HepG2 (cell line): ENCODE results near the gene RPTOR. TPM values are rescaled to one million over a fixed set of nuclear protein-coding genes. Genes with fewer than 3 reads are reported as not detected.

Experiments used
- CBX2 ChIP-seq, 2 experiments: fragments of 200-600 bp in 1 of 2; sonication (generic); formaldehyde crosslinking in 1 of 2; IDR thresholded peaks; 2 replicates each; pipeline versions ENCODE4 v1.7.0 to v1.8.1; 2018 to 2022; ENCODE audit warnings: low read depth in 2 of 2, low read length in 1 of 2, mild to moderate bottlenecking in 1 of 2, missing genetic modification reagents in 1 of 2
- IKZF4 ChIP-seq: sonication (generic); formaldehyde crosslinking; IDR thresholded peaks from 2 replicates; pipeline ENCODE4 v1.5.1; 2020; ENCODE audit warnings: borderline replicate concordance, mild to moderate bottlenecking, low read depth, missing genetic modification reagents; ENCODE audit errors: not compliant biosample characterization
- ISL2 ChIP-seq: sonication (generic); formaldehyde crosslinking; IDR thresholded peaks from 2 replicates; pipeline ENCODE4 v1.5.0; 2020; ENCODE audit warnings: missing genetic modification reagents
- LRRFIP1 ChIP-seq: sonication (generic); formaldehyde crosslinking; conservative IDR thresholded peaks from 2 replicates; pipeline ENCODE4 v1.4.0; 2020; ENCODE audit warnings: missing genetic modification reagents
- MXD3 ChIP-seq: IDR thresholded peaks from 2 replicates; pipeline ENCODE4 v1.6.1; 2016; ENCODE audit warnings: mild to moderate bottlenecking, missing biosample characterization, missing genetic modification reagents
- NFKB2 ChIP-seq: sonication (generic); formaldehyde crosslinking; IDR thresholded peaks from 2 replicates; pipeline ENCODE4 v1.4.0; 2020; ENCODE audit warnings: missing genetic modification reagents, borderline replicate concordance
- ONECUT2 ChIP-seq: sonication (generic); formaldehyde crosslinking; IDR thresholded peaks from 2 replicates; pipeline ENCODE4 v1.4.0; 2020; ENCODE audit warnings: missing genetic modification reagents
- SETDB1 ChIP-seq: sonication (generic); formaldehyde crosslinking; IDR thresholded peaks from 2 replicates; pipeline ENCODE4 v1.5.1; 2020; ENCODE audit warnings: missing genetic modification reagents, mild to moderate bottlenecking, borderline replicate concordance
- SMAD9 ChIP-seq: sonication (generic); formaldehyde crosslinking; IDR thresholded peaks from 2 replicates; pipeline ENCODE4 v1.5.1; 2020; ENCODE audit warnings: mild to moderate bottlenecking, missing genetic modification reagents
- SMARCC2 ChIP-seq: fragments of 450-650 bp; IDR thresholded peaks from 2 replicates; pipeline ENCODE4 v1.6.1; 2017; ENCODE audit warnings: antibody characterized with exemption, mild to moderate bottlenecking
- TBP ChIP-seq: sonication (generic); formaldehyde crosslinking; IDR thresholded peaks from 2 replicates; pipeline ENCODE4 v1.5.0; 2020; ENCODE audit warnings: missing genetic modification reagents
- ZFP91 ChIP-seq: sonication (generic); formaldehyde crosslinking; IDR thresholded peaks from 2 replicates; pipeline ENCODE4 v1.9.0; 2022; ENCODE audit warnings: missing genetic modification reagents, mild to moderate bottlenecking, borderline replicate concordance
- ZNF160 ChIP-seq: sonication (generic); formaldehyde crosslinking; IDR thresholded peaks from 2 replicates; pipeline ENCODE4 v1.8.0; 2022; ENCODE audit warnings: mild to moderate bottlenecking, inconsistent platforms, missing genetic modification reagents
- ZNF460 ChIP-seq: sonication (generic); formaldehyde crosslinking; IDR thresholded peaks from 2 replicates; pipeline ENCODE4 v1.5.1; 2020; ENCODE audit warnings: missing genetic modification reagents, mild to moderate bottlenecking, borderline replicate concordance
- ZNF704 ChIP-seq: sonication (generic); formaldehyde crosslinking; IDR thresholded peaks from 2 replicates; pipeline ENCODE4 v1.8.1; 2023; ENCODE audit warnings: mild to moderate bottlenecking, inconsistent platforms, moderate library complexity, missing genetic modification reagents, borderline replicate concordance
- ZNF740 ChIP-seq: sonication (generic); formaldehyde crosslinking; IDR thresholded peaks from 2 replicates; pipeline ENCODE4 v1.4.0; 2020; ENCODE audit warnings: missing genetic modification reagents
- polyA plus RNA-seq, 8 experiments: library from polyadenylated mRNA; depleted of rRNA in 3 of 8; stranded (reverse) in 7 of 8; unstranded in 1 of 8; fragments of >200 nt; fragmentation: Illumina TruSeq in 4 of 8; extraction: Trizol in 4 of 8; gene quantifications; 2 replicates each; pipeline versions ENCODE4 v1.2.1 to v1.2.3, GENCODE V29; 2011 to 2016; ENCODE audit warnings: low read depth in 4 of 8, missing spikeins in 1 of 8, mixed read lengths in 1 of 8; ENCODE audit not compliant: insufficient read depth in 1 of 8
- total RNA-seq, 5 experiments: library from RNA; depleted of rRNA; stranded (reverse); fragments of >200 nt; fragmentation: Illumina TruSeq; extraction: Trizol; gene quantifications; 2 replicates each; pipeline ENCODE4 v1.2.3, GENCODE V29; 2016; ENCODE audit warnings: low read depth in 1 of 5

RPTOR gene
- total and polyA plus RNA-seq, 2 of the 13 experiments (the other 11 are each of a cell fraction or from before 2014, with no cell fraction given) = 6.6 to 25.3 TPM

GRCh38 chr17:80694085-80694991 lies 149.7 kb downstream of the RPTOR start (continued):
- TF ChIP-seq CBX2 (IDR thresholded peaks at IDR 0.05; ENCODE audit: low read depth, low read length) (no peak), CBX2 (CRISPR knock-in tag; IDR thresholded peaks at IDR 0.05; ENCODE audit: low read depth) (no peak), ZFP91 (CRISPR knock-in tag) (peak; percentile 50; the same call in 1 of the 2 replicates), SMARCC2 (no peak), IKZF4 (no peak), ISL2 (no peak), SMAD9 (no peak), ZNF460 (CRISPR knock-in tag) (no peak), ZNF740 (CRISPR knock-in tag) (no peak), NFKB2 (CRISPR knock-in tag) (0 out of 2 replicates have a peak, but pooled peaks have one; percentile 5), ZNF704 (CRISPR knock-in tag) (no peak), SETDB1 (CRISPR knock-in tag) (no peak), TBP (no peak), MXD3 (no peak), ONECUT2 (no peak), LRRFIP1 (no peak), ZNF160 (CRISPR knock-in tag) (no peak)
